Spinal cord (tissue), 10 donors: ENCODE measurements around the gene TM7SF2. TPM values are rescaled to one million over a fixed set of nuclear protein-coding genes. Genes with fewer than 3 reads are reported as not detected.
A peak's percentile ranks its signal among the peaks of the same experiment; 100 is the strongest.

Experiments used
- DNase-seq, 6 donors: peaks; one replicate each; pipeline versions ENCODE4 v3.0.0 to v3.0.0-alpha.2; 2013 to 2015; ENCODE audit warnings: low spot score in 6 of 6, low read depth in 4 of 6
- H3K27ac ChIP-seq: one replicate; pipeline ENCODE4 v1.5.1; 2013; ENCODE audit warnings: low read depth, low read length, control low read depth
- H3K27me3 ChIP-seq: one replicate; pipeline ENCODE4 v1.6.1; 2013; ENCODE audit warnings: low read length; ENCODE audit not compliant: control insufficient read depth, insufficient read depth
- H3K36me3 ChIP-seq: one replicate; pipeline ENCODE4 v1.6.1; 2013; ENCODE audit warnings: low read length; ENCODE audit not compliant: control insufficient read depth, insufficient read depth
- H3K4me1 ChIP-seq: one replicate; pipeline ENCODE4 v1.6.1; 2013; ENCODE audit warnings: low read length; ENCODE audit not compliant: control insufficient read depth, insufficient read depth
- H3K4me3 ChIP-seq: one replicate; pipeline ENCODE4 v1.5.1; 2013; ENCODE audit warnings: low read depth, low read length, control low read depth
- H3K9me3 ChIP-seq: one replicate; pipeline ENCODE4 v1.6.1; 2013; ENCODE audit warnings: low read length; ENCODE audit not compliant: control insufficient read depth, insufficient read depth
- WGBS: methylation state at CpG from one replicate; pipeline ENCODE4 v1.1.5; 2013; ENCODE audit warnings: missing lambda C conversion rate; ENCODE audit not compliant: insufficient coverage; 5-methylcytosine and 5-hydroxymethylcytosine counted together
- polyA plus RNA-seq, 2 donors: library from polyadenylated mRNA; unstranded; fragments of 120-200 nt; gene quantifications; one replicate each; pipeline ENCODE4 v1.2.1, GENCODE V29; 2013; ENCODE audit not compliant: insufficient read length in 2 of 2
- total RNA-seq, 2 donors: library from RNA; depleted of rRNA in 1 of 2; stranded (reverse); fragments of 120-200 nt in 1 of 2; fragments of >200 nt in 1 of 2; gene quantifications; one replicate each; pipeline versions ENCODE4 v1.2.3 to v1.2.4, GENCODE V29; 2013 to 2014
- donor health status: healthy.

The TM7SF2 gene
- total and polyA plus RNA-seq, 4 donors, result 46.6 to 118 (median 83.2) TPM

GRCh38 chr11:65127473-65128181 is 16.0 kb downstream of the TM7SF2 start:
- peaks cover 11% of the 10 kb centered on the region for H3K4me1 ChIP-seq
- WGBS, result 92% methylated on average over 6 of the region's 12 CpGs
- DNase-seq, result no peak
- H3K9me3 ChIP-seq, result no peaks in the 10 kb centered on the region
- H3K36me3 ChIP-seq, result peaks cover 79% of the 10 kb centered on the region
- H3K27ac ChIP-seq, result no peak overlapping the region
- no peaks in the 10 kb centered on the region for H3K27me3 ChIP-seq
- H3K4me3 ChIP-seq, result no peak overlapping the region

GRCh38 chr11:65128182-65129145 is 16.8 kb downstream of the TM7SF2 start:
- DNase-seq, result no peak
- H3K4me1 ChIP-seq, result peaks cover 16% of the 10 kb centered on the region
- 91% methylated on average over 13 of the region's 15 CpGs for WGBS
- no peaks in the 10 kb centered on the region for H3K27me3 ChIP-seq
- no peak overlapping the region for H3K4me3 ChIP-seq
- no peak overlapping the region for H3K27ac ChIP-seq
- no peaks in the 10 kb centered on the region for H3K9me3 ChIP-seq
- peaks cover 86% of the 10 kb centered on the region for H3K36me3 ChIP-seq

GRCh38 chr11:65129649-65130441 is 18.2 kb downstream of the TM7SF2 start:
- Histone ChIP-seq H3K4me3 (no peak overlapping the region), H3K27me3 (no peaks in the 10 kb centered on the region), H3K9me3 (no peaks in the 10 kb centered on the region), H3K27ac (no peak overlapping the region), H3K36me3 (peaks cover 86% of the 10 kb centered on the region), H3K4me1 (peaks cover 22% of the 10 kb centered on the region)
- DNase-seq, result no peak
- WGBS, result 90% methylated on average over 11 of the region's 13 CpGs

- H3K27me3 ChIP-seq, result no peaks in the 10 kb centered on the region
- no peak overlapping the region for H3K27ac ChIP-seq
- peaks cover 77% of the 10 kb centered on the region for H3K36me3 ChIP-seq
- 95% methylated on average over 18 of the region's 19 CpGs for WGBS
- H3K9me3 ChIP-seq, result no peaks in the 10 kb centered on the region
- peaks cover 31% of the 10 kb centered on the region for H3K4me1 ChIP-seq
- no peak overlapping the region for H3K4me3 ChIP-seq
- no peak for DNase-seq
These were observed 19.2 kb downstream of the TM7SF2 start for GRCh38 chr11:65130631-65131416.

- no CpG with 5 or more reads among the region's 3 CpGs for WGBS
- H3K4me1 ChIP-seq, result peaks cover 32% of the 10 kb centered on the region
- no peaks in the 10 kb centered on the region for H3K27me3 ChIP-seq
- peaks cover 71% of the 10 kb centered on the region for H3K36me3 ChIP-seq
- H3K9me3 ChIP-seq, result no peaks in the 10 kb centered on the region
- no peak overlapping the region for H3K4me3 ChIP-seq
- no peak overlapping the region for H3K27ac ChIP-seq
- no peak for DNase-seq
These were observed 19.7 kb downstream of the TM7SF2 start for GRCh38 chr11:65131417-65131776.

- no peak overlapping the region for H3K27ac ChIP-seq
- no peaks in the 10 kb centered on the region for H3K27me3 ChIP-seq
- H3K4me3 ChIP-seq, result no peak overlapping the region
- H3K36me3 ChIP-seq, result peaks cover 66% of the 10 kb centered on the region
- H3K9me3 ChIP-seq, result no peaks in the 10 kb centered on the region
- DNase-seq, result no peak
- peaks cover 32% of the 10 kb centered on the region for H3K4me1 ChIP-seq
- WGBS, result 94% methylated on average over 6 of the region's 6 CpGs
These were observed 20.2 kb downstream of the TM7SF2 start for GRCh38 chr11:65131895-65132237.

- WGBS, result 89% methylated on average over 7 of the region's 10 CpGs
- H3K4me3 ChIP-seq, result no peak overlapping the region
- H3K27me3 ChIP-seq, result no peaks in the 10 kb centered on the region
- peaks cover 32% of the 10 kb centered on the region for H3K4me1 ChIP-seq
- no peaks in the 10 kb centered on the region for H3K9me3 ChIP-seq
- DNase-seq, result no peak
- peaks cover 62% of the 10 kb centered on the region for H3K36me3 ChIP-seq
- H3K27ac ChIP-seq, result no peak overlapping the region
These were observed 20.7 kb downstream of the TM7SF2 start for GRCh38 chr11:65132238-65132987.

- WGBS, result 62% methylated on average over 14 of the region's 18 CpGs
- Histone ChIP-seq H3K36me3 (peaks cover 55% of the 10 kb centered on the region), H3K4me1 (peaks cover 32% of the 10 kb centered on the region), H3K27ac (no peak overlapping the region), H3K27me3 (no peaks in the 10 kb centered on the region), H3K9me3 (no peaks in the 10 kb centered on the region), H3K4me3 (peak overlapping the region; percentile 95)
- DNase-seq, result no peak
These were observed 21.5 kb downstream of the TM7SF2 start for GRCh38 chr11:65132988-65133700.
